ENCODE measurements around the gene PDXP.

PDXP gene

GRCh38 chr22:37628830-37629229 lies 29.7 kb upstream of the PDXP start:
- DNase-seq (ENCODE audit: low spot score): no peak

GRCh38 chr22:37629928-37630327 lies 28.6 kb upstream of the PDXP start:
- no peak for DNase-seq (ENCODE audit: low spot score)

- no peak for DNase-seq (ENCODE audit: low spot score)
These were observed 27.6 kb upstream of the PDXP start for GRCh38 chr22:37630839-37631435.

- DNase-seq (ENCODE audit: low spot score): no peak
These were observed 26.9 kb upstream of the PDXP start for GRCh38 chr22:37631448-37632173.

- DNase-seq (ENCODE audit: low spot score): no peak
These were observed 26.1 kb upstream of the PDXP start for GRCh38 chr22:37632174-37633088.

- no peak for DNase-seq (ENCODE audit: low spot score)
These were observed 25.4 kb upstream of the PDXP start for GRCh38 chr22:37633089-37633624.

- DNase-seq (ENCODE audit: low spot score): peak; percentile 60
These were observed 24.7 kb upstream of the PDXP start for GRCh38 chr22:37633625-37634416.

- no peak for DNase-seq (ENCODE audit: low spot score)
These were observed 24.1 kb upstream of the PDXP start for GRCh38 chr22:37634417-37634924.

GRCh38 chr22:37635157-37635556 lies 23.4 kb upstream of the PDXP start:
- DNase-seq (ENCODE audit: low spot score): no peak

GRCh38 chr22:37636186-37636948 lies 22.2 kb upstream of the PDXP start:
- no peak for DNase-seq (ENCODE audit: low spot score)

GRCh38 chr22:37636949-37637273 lies 21.6 kb upstream of the PDXP start:
- no peak for DNase-seq (ENCODE audit: low spot score)

GRCh38 chr22:37638391-37639069 lies 20.0 kb upstream of the PDXP start:
- no peak for DNase-seq (ENCODE audit: low spot score)

GRCh38 chr22:37639070-37639760 lies 19.3 kb upstream of the PDXP start, which contains the start of gene SH3BP1:
TSS of gene SH3BP1 (plus strand) at chr22:37639669. CDS start at chr22:37639788, 119 bp downstream.
- peak; percentile 31 for DNase-seq (ENCODE audit: low spot score)

GRCh38 chr22:37639771-37640590 lies 18.5 kb upstream of the PDXP start:
- no peak for DNase-seq (ENCODE audit: low spot score)

GRCh38 chr22:37640591-37641560 lies 17.6 kb upstream of the PDXP start:
- DNase-seq (ENCODE audit: low spot score): no peak

GRCh38 chr22:37641561-37641949 lies 17.0 kb upstream of the PDXP start:
- no peak for DNase-seq (ENCODE audit: low spot score)

GRCh38 chr22:37643225-37643847 lies 15.2 kb upstream of the PDXP start:
- DNase-seq (ENCODE audit: low spot score): peak; percentile 77
